Psoas muscle (tissue), 8 donors: Measurements from ENCODE around the gene HOXD1. TPM values are rescaled to one million over a fixed set of nuclear protein-coding genes. Genes with fewer than 3 reads are reported as not detected.
A peak's percentile ranks its signal among the peaks of the same experiment; 100 is the strongest.

Source experiments
- ATAC-seq, 4 donors: fragments of 200-7000 bp; cut with Tn5 transposase; one replicate each; pipeline ENCODE4 v1.9.1; 2020; ENCODE audit warnings: moderate library complexity in 3 of 4, mild to moderate bottlenecking in 2 of 4
- DNase-seq, 2 donors: peaks; one replicate each; pipeline ENCODE4 v3.0.0-alpha.2; 2020
- H3K27ac ChIP-seq: fragments of 200-600 bp; one replicate; pipeline ENCODE4 v1.8.0; 2022
- H3K27me3 ChIP-seq, 3 donors: fragments of 200-600 bp in 1 of 3; one replicate each; pipeline versions ENCODE4 v1.6.1 to v1.8.0; 2013 to 2022; ENCODE audit warnings: low read length in 2 of 3, mild to moderate bottlenecking in 2 of 3, moderate library complexity in 1 of 3; ENCODE audit not compliant: insufficient read depth in 3 of 3
- H3K36me3 ChIP-seq, 2 donors: fragments of 200-600 bp in 1 of 2; one replicate each; pipeline versions ENCODE4 v1.6.1 to v1.8.0; 2013 to 2022; ENCODE audit warnings: low read depth in 1 of 2, mild to moderate bottlenecking in 1 of 2, moderate library complexity in 1 of 2; ENCODE audit not compliant: insufficient read depth in 1 of 2
- H3K4me1 ChIP-seq: fragments of 200-600 bp; one replicate; pipeline ENCODE4 v1.8.0; 2022
- H3K4me3 ChIP-seq: fragments of 200-600 bp; one replicate; pipeline ENCODE4 v1.8.0; 2022; ENCODE audit warnings: mild to moderate bottlenecking
- H3K9me3 ChIP-seq: fragments of 200-600 bp; one replicate; pipeline ENCODE4 v1.8.0; 2022
- WGBS, 3 donors: extraction: QIAGEN DNeasy Blood & Tissue Kit; methylation state at CpG; one replicate each; pipeline versions ENCODE4 v1.1.6 to v1.1.7; 2013; 5-methylcytosine and 5-hydroxymethylcytosine counted together
- intact Hi-C, 2 donors: fragments of 100-400 bp; cut with DNase I; formaldehyde crosslinking; loops; one replicate each; pipeline versions ENCODE4 v1.11.0 to v1.14.2; 2022
- polyA plus RNA-seq, 3 donors: library from polyadenylated mRNA; stranded (reverse); fragments of 200-250 nt; gene quantifications; one replicate each; pipeline ENCODE4 v1.2.3, GENCODE V29; 2013
- total RNA-seq, 4 donors: library from RNA; stranded (reverse); fragmentation: NEBNext Ultra II Directional in 2 of 4; extraction: Animal tissue kit (Norgen Biotek cat#: 25700) in 2 of 4; gene quantifications; one replicate each; pipeline versions ENCODE4 v1.2.1 to v1.2.4, GENCODE V29; 2021 to 2023
- TF ChIP-seq, protein P1 (sequence below): fragments of 200-600 bp; IDR thresholded peaks from one replicate; pipeline ENCODE4 v1.8.0; 2022; ENCODE audit warnings: antibody characterized with exemption
- donor health status: healthy with polysubstance abuse.
- donor health status: DM: no; HTN: no; CAD: no; lungs with moderate emphysema.
- donor health status: Bipolar disorder and iron deficiency.
- donor health status: healthy.
- donor health status: DM: yes; HTN: yes; CAD: no.
- donor health status: DM: no; HTN: no; CAD: no.
- donor health status: DM: no; HTN: no; CAD: no.
- donor health status: DM: yes; HTN: yes; CAD: no.

HOXD1 gene
- total and polyA plus RNA-seq, 7 donors, result 0.12 to 0.79 (median 0.16) TPM; not detected in 3

DNA sequence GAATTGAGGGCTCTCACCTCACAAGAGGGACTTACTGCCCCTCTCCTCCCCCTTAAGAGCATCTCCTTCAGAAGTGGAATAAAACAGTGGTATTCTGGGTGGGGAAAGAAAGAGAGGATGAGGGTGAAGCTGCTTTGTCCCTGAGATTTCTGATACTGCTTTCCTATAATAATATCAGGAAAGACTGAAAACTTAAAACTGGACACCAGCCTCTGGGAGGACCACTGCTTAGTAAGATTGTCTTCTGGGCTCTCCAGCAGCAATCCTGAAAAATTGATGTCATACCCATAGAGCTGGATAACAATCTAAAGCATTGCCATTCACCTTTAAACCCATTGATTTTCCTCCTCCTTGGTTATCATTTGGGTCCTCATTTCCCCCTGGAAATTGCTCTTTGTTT is 41.8 kb upstream of the HOXD1 start:
- Histone ChIP-seq H3K9me3 (no peaks in the 10 kb centered on the region), H3K4me3 (no peak overlapping the region), H3K27ac (no peak overlapping the region), H3K36me3 (peaks cover 0 to 12% of the 10 kb centered on the region in 2 donors), H3K27me3 (no peaks in the 10 kb centered on the region), H3K4me1 (peaks cover 9% of the 10 kb centered on the region)
- DNase-seq (no peak), ATAC-seq (no peak)
- TF ChIP-seq, protein P1, sequence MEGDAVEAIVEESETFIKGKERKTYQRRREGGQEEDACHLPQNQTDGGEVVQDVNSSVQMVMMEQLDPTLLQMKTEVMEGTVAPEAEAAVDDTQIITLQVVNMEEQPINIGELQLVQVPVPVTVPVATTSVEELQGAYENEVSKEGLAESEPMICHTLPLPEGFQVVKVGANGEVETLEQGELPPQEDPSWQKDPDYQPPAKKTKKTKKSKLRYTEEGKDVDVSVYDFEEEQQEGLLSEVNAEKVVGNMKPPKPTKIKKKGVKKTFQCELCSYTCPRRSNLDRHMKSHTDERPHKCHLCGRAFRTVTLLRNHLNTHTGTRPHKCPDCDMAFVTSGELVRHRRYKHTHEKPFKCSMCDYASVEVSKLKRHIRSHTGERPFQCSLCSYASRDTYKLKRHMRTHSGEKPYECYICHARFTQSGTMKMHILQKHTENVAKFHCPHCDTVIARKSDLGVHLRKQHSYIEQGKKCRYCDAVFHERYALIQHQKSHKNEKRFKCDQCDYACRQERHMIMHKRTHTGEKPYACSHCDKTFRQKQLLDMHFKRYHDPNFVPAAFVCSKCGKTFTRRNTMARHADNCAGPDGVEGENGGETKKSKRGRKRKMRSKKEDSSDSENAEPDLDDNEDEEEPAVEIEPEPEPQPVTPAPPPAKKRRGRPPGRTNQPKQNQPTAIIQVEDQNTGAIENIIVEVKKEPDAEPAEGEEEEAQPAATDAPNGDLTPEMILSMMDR, result no peak
- intact Hi-C loops, result no loop called here

DNA sequence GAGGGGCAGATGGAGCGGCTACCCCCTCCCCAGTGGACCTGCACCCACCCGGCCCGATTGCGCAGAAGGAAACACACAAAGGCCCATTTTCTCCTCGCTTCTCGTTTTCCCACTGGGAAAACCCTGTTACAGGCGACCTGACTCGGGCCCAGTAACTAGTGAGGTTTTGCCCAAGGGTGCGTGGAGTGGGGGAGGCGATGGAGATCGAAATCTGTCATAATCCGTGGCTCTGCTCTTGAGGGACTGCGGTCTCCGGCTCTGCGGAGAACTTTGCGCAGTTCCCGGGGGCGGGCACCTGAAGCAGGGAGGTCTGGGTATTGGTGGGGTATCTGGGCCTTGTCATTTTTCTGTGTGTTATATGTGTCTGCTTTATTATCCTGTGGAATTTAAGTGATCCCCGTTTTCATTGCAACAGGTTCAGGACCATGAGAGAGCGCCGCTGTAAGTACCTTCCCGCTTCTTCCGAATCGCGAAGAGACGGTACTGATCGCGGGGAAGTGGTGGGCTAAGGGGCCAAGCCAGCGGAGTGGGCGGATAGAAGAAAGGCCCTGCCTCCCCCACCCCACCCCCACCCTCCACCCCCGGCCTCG is 41.2 kb upstream of the HOXD1 start:
- Histone ChIP-seq H3K27ac (no peak overlapping the region), H3K4me3 (no peak overlapping the region), H3K9me3 (no peaks in the 10 kb centered on the region), H3K36me3 (peaks cover 0 to 12% of the 10 kb centered on the region in 2 donors), H3K27me3 (no peaks in the 10 kb centered on the region), H3K4me1 (peaks cover 9% of the 10 kb centered on the region)
- TF ChIP-seq, protein P1, result no peak
- DNase-seq, result no peak
- ATAC-seq, result no peak
- 86 to 87% (median 87%) methylated on average over 31 to 32 of the region's 32 CpGs for WGBS, 3 donors
- intact Hi-C loops, result no loop called here

DNA sequence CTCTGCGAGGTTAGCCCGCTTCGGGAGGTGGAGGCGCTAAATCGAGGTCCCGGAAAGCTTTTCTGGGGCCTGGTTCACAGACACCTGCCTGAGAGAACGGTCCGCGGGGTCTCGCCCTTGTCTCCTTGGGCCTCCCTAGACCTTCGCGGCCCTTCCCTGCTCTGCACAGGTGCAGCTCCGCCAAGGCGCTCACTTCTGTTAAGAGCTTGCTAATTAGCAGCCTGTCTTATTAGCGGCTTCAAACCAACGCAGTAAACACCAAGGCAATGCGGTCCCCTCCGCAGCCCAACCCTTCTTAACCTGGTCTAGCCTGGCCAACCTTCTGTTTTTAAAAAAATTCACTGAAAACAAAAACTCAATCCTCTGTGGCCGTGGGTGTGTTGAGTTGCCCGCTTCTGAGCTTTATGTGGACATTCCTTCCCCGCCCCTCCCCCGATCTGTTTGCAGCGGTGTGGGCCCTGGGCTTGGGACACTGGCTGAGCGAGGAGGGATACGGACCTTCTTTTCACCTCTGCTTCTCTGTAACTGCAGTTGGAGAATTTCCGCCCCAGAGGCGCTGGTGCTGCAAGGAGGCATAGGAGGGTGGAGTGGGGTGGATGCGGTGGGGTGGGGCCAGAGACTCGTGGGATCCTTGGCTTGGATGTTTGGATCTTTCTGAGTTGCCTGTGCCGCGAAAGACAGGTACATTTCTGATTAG is 40.5 kb upstream of the HOXD1 start:
- 83 to 86% (median 83%) methylated on average over 30 to 31 of the region's 31 CpGs for WGBS, 3 donors
- peak in 1 of 2 donors; percentile 11 for DNase-seq
- intact Hi-C loops, result no loop called here
- Histone ChIP-seq H3K4me3 (no peak overlapping the region), H3K27me3 (no peaks in the 10 kb centered on the region), H3K36me3 (peaks cover 2 to 19% of the 10 kb centered on the region in 2 donors), H3K9me3 (no peaks in the 10 kb centered on the region), H3K27ac (no peak overlapping the region), H3K4me1 (peaks cover 9% of the 10 kb centered on the region)
- no peak for ATAC-seq
- TF ChIP-seq, protein P1, result no peak

DNA sequence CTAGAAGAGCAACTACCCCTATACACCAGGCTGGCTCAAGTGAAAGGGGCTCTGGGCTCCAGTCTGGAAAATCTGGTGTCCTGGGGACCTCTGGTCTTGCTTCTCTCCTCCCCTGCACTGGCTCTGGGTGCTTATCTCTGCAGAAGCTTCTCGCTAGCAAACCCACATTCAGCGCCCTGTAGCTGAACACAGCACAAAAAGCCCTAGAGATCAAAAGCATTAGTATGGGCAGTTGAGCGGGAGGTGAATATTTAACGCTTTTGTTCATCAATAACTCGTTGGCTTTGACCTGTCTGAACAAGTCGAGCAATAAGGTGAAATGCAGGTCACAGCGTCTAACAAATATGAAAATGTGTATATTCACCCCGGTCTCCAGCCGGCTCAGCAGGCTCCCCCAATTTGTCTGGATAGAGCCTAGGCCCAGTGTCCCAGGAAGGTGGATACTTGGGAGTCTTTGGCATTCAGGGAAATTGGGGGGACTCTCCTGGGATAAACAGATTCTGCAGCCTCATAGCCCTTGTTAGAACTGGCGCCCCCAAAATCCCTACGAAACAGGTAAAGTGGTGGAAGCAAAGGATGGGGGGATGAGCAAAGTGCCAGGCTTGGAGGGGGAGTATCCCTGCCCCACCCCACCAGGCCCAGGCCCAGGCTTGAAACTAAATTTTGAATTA is 39.6 kb upstream of the HOXD1 start:
- intact Hi-C loops, result no loop called here
- Histone ChIP-seq H3K27me3 (no peaks in the 10 kb centered on the region), H3K36me3 (peaks cover 2 to 28% of the 10 kb centered on the region in 2 donors), H3K27ac (no peak overlapping the region), H3K4me1 (peaks cover 9% of the 10 kb centered on the region), H3K4me3 (no peak overlapping the region), H3K9me3 (no peaks in the 10 kb centered on the region)
- ATAC-seq (no peak), DNase-seq (no peak)
- WGBS, 3 donors, result 87 to 94% (median 90%) methylated on average over 11 of the region's 11 CpGs
- TF ChIP-seq, protein P1, result no peak
